GM12878 (cell line): ENCODE results near the gene SOWAHC. TPM values are rescaled to one million over a fixed set of nuclear protein-coding genes. Genes with fewer than 3 reads are reported as not detected.

Experiments
- BACH1 ChIP-seq: fragments of 450-650 bp; IDR thresholded peaks from 2 replicates; pipeline ENCODE4 v1.6.1; 2017; ENCODE audit warnings: mild to moderate bottlenecking, borderline replicate concordance
- CBFB ChIP-seq: IDR thresholded peaks from 2 replicates; pipeline ENCODE4 v1.6.1; 2016; ENCODE audit warnings: antibody characterized with exemption, low read depth
- CBX5 ChIP-seq: sonication (generic); IDR thresholded peaks from 2 replicates; pipeline ENCODE4 v1.6.1; 2016; ENCODE audit warnings: low read depth, moderate library complexity, mild to moderate bottlenecking, inconsistent platforms
- CHD4 ChIP-seq: fragments of 200-600 bp; sonication (generic); IDR thresholded peaks from 2 replicates; pipeline ENCODE4 v1.6.1; 2016; ENCODE audit warnings: mild to moderate bottlenecking
- KDM1A ChIP-seq: fragments of 200-600 bp; sonication (generic); IDR thresholded peaks from 2 replicates; pipeline ENCODE4 v1.6.1; 2016; ENCODE audit warnings: borderline replicate concordance
- MEF2A ChIP-seq: IDR thresholded peaks from 2 replicates; pipeline ENCODE4 v1.6.1; 2011; ENCODE audit warnings: low read depth, mild to moderate bottlenecking, low read length, moderate library complexity; ENCODE audit not compliant: insufficient read depth
- MEF2B ChIP-seq: fragments of 450-650 bp; IDR thresholded peaks from 2 replicates; pipeline ENCODE4 v1.6.1; 2018; ENCODE audit warnings: mild to moderate bottlenecking, moderate library complexity; ENCODE audit not compliant: partially characterized antibody, poor library complexity, severe bottlenecking
- MLLT1 ChIP-seq: fragments of 450-650 bp; IDR thresholded peaks from 2 replicates; pipeline ENCODE4 v1.6.1; 2016; ENCODE audit warnings: mild to moderate bottlenecking
- MYB ChIP-seq: fragments of 150-350 bp; IDR thresholded peaks from 2 replicates; pipeline ENCODE4 v1.6.1; 2014; ENCODE audit warnings: mild to moderate bottlenecking, low read depth, low read length, borderline replicate concordance
- RELB ChIP-seq: fragments of 450-650 bp; IDR thresholded peaks from 2 replicates; pipeline ENCODE4 v1.6.1; 2017; ENCODE audit warnings: low read depth, mild to moderate bottlenecking, moderate library complexity
- RUNX3 ChIP-seq: IDR thresholded peaks from 2 replicates; pipeline ENCODE4 v1.6.1; 2012; ENCODE audit warnings: low read length, inconsistent platforms
- SMARCA5 ChIP-seq: fragments of 450-650 bp; IDR thresholded peaks from 2 replicates; pipeline ENCODE4 v1.6.1; 2017; ENCODE audit warnings: mild to moderate bottlenecking
- TCF3 ChIP-seq: IDR thresholded peaks from 2 replicates; pipeline ENCODE4 v1.6.1; 2012; ENCODE audit warnings: low read depth, mild to moderate bottlenecking, low read length, borderline replicate concordance; ENCODE audit not compliant: insufficient read depth
- ZBED1 ChIP-seq: IDR thresholded peaks from 2 replicates; pipeline ENCODE4 v1.6.1; 2016; ENCODE audit warnings: borderline replicate concordance
- ZBTB40 ChIP-seq: fragments of 450-650 bp; IDR thresholded peaks from 2 replicates; pipeline ENCODE4 v1.6.1; 2016; ENCODE audit warnings: mild to moderate bottlenecking, moderate library complexity, borderline replicate concordance
- ZNF217 ChIP-seq: fragments of 450-650 bp; IDR thresholded peaks from 2 replicates; pipeline ENCODE4 v1.6.1; 2017; ENCODE audit warnings: antibody characterized with exemption, mild to moderate bottlenecking
- ZZZ3 ChIP-seq: IDR thresholded peaks from 2 replicates; pipeline ENCODE4 v1.6.1; 2011; ENCODE audit warnings: low read depth; ENCODE audit not compliant: control insufficient read depth, insufficient read length
- polyA plus RNA-seq, 11 experiments: library from polyadenylated mRNA; depleted of rRNA in 4 of 11; unstranded in 6 of 11; stranded (reverse) in 5 of 11; fragments of >200 nt; fragmentation: Nextera tagmentation in 4 of 11; fragmentation: Illumina TruSeq in 1 of 11; extraction: Ambion mirVana in 4 of 11; extraction: Trizol in 1 of 11; gene quantifications; 1 replicate in 1 of 11; 2 replicates in 10 of 11; pipeline versions ENCODE4 v1.2.1 to v1.2.3, GENCODE V29; 2011 to 2016; ENCODE audit warnings: inconsistent platforms in 2 of 11, missing spikeins in 2 of 11, low read depth in 1 of 11
- total RNA-seq, 4 experiments: library from RNA; depleted of rRNA in 3 of 4; stranded (reverse); fragments of >200 nt in 3 of 4; fragmentation: Illumina TruSeq in 1 of 4; extraction: Trizol in 1 of 4; gene quantifications; 2 replicates each; pipeline versions ENCODE4 v1.2.1 to v1.2.3, GENCODE V29; 2013 to 2021
- TF ChIP-seq, protein P1 (sequence below): IDR thresholded peaks from 2 replicates; pipeline ENCODE4 v1.6.1; 2011; ENCODE audit warnings: mild to moderate bottlenecking, low read depth, low read length, moderate library complexity; ENCODE audit not compliant: insufficient replicate concordance
- TF ChIP-seq, protein P2 (sequence below): fragments of 450-650 bp; IDR thresholded peaks from 2 replicates; pipeline ENCODE4 v1.6.1; 2017; ENCODE audit warnings: mild to moderate bottlenecking, low read depth, inconsistent platforms; ENCODE audit not compliant: poor library complexity, severe bottlenecking

The SOWAHC gene
- total and polyA plus RNA-seq, 10 of the 15 experiments (the other 5 are each of a cell fraction or from before 2014, with no cell fraction given), result 0.48 to 2.6 (median 1.8) TPM

DNA sequence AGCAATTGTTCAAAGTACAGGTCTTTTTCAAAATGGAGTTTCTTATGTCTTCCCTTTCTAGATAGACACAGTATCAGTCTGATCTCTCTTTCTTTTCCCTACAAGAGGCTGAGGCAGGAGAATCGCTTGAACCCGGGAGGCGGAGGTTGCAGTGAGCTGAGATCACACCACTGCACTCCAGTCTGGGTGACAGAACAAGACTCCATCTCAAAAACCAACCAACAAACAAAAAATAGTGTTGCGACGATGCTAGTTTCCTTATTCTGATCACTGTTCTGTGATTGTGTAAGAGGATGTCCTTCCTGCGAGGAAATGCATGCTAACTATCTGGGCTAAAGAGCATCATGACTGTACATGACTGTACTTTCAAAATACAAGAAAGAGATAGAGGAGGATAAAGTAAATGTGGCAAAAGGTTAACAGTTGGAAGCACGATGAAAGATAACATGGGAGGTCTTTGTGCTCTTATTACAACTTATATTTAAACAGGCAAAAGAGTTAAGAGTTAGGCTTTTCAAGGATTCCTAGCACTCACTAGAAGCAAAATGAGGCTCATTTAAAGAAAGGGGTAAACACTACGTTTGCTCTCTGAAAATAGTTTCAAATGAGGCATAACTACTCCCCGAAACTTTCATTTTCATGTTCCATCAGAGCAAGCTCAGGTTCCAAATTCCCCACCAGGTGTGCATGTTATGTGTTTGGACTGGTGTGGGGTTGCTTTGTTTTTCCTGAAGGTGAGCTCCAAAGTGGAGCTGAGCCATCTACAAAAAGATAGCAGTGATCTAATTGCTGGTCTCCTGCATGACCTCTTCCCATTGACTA lies 23.8 kb downstream of the SOWAHC start (continued):
- TF ChIP-seq ZBED1, result peak; percentile 50; the same call in 1 of the 2 replicates
- TF ChIP-seq MEF2A, result peak; percentile 47; the same call in 1 of the 2 replicates
- TF ChIP-seq ZBTB40, result no peak
- TF ChIP-seq BACH1, result no peak
- TF ChIP-seq, protein P1, sequence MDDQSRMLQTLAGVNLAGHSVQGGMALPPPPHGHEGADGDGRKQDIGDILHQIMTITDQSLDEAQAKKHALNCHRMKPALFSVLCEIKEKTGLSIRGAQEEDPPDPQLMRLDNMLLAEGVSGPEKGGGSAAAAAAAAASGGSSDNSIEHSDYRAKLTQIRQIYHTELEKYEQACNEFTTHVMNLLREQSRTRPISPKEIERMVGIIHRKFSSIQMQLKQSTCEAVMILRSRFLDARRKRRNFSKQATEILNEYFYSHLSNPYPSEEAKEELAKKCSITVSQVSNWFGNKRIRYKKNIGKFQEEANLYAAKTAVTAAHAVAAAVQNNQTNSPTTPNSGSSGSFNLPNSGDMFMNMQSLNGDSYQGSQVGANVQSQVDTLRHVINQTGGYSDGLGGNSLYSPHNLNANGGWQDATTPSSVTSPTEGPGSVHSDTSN, result no peak
- no peak for TF ChIP-seq ZZZ3
- TF ChIP-seq CBFB, result no peak
- peak; percentile 64 for TF ChIP-seq RELB
- no peak for TF ChIP-seq ZNF217
- TF ChIP-seq MEF2B, result peak; percentile 13
- TF ChIP-seq CBX5, result no peak
- peak; percentile 39; the same call in 1 of the 2 replicates for TF ChIP-seq RUNX3
- TF ChIP-seq, protein P2, sequence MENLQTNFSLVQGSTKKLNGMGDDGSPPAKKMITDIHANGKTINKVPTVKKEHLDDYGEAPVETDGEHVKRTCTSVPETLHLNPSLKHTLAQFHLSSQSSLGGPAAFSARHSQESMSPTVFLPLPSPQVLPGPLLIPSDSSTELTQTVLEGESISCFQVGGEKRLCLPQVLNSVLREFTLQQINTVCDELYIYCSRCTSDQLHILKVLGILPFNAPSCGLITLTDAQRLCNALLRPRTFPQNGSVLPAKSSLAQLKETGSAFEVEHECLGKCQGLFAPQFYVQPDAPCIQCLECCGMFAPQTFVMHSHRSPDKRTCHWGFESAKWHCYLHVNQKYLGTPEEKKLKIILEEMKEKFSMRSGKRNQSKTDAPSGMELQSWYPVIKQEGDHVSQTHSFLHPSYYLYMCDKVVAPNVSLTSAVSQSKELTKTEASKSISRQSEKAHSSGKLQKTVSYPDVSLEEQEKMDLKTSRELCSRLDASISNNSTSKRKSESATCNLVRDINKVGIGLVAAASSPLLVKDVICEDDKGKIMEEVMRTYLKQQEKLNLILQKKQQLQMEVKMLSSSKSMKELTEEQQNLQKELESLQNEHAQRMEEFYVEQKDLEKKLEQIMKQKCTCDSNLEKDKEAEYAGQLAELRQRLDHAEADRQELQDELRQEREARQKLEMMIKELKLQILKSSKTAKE, result peak; percentile 19
- peak; percentile 66; the same call in 1 of the 2 replicates for TF ChIP-seq TCF3
- no peak for TF ChIP-seq MYB
- TF ChIP-seq SMARCA5, result no peak
- TF ChIP-seq KDM1A, result no peak
- TF ChIP-seq MLLT1, result peak; percentile 37; the same call in 1 of the 2 replicates
- TF ChIP-seq CHD4, result no peak
